IMR-90 (cell line): ENCODE data around the gene MADD. TPM values are rescaled to one million over a fixed set of nuclear protein-coding genes. Genes with fewer than 3 reads are reported as not detected.

ENCODE experiments used
- ATAC-seq: fragments of 200-7000 bp; cut with Tn5 transposase; 2 replicates; pipeline ENCODE4 v1.9.1; 2020; ENCODE audit warnings: low read depth, mild to moderate bottlenecking, moderate library complexity
- BruUV-seq: library from RNA; stranded (reverse); fragments of 400-500 nt; replicated peaks from 2 replicates; lab custom pipeline; 2021; lab: Mats Ljungman, UMichigan
- CTCF ChIA-PET: fragments of 300-600 bp; formaldehyde crosslinking; extraction: SDS; loops from one replicate; lab custom pipeline; 2021; ENCODE audit warnings: antibody characterized with exemption; lab: Yijun Ruan, JAX
- POLR2A ChIA-PET: fragments of 300-600 bp; sonication (Branson Sonifier 250); formaldehyde crosslinking; loops from one replicate; lab custom pipeline; 2022; ENCODE audit warnings: antibody characterized with exemption; ENCODE audit not compliant: unreplicated experiment; lab: Charles Lee
- DNase-seq: peaks from one replicate; pipeline ENCODE4 v3.0.0; 2013
- H2AFZ ChIP-seq: replicated peaks from 2 replicates; pipeline ENCODE3; 2013; ENCODE audit warnings: low read length, mild to moderate bottlenecking; ENCODE audit not compliant: poor library complexity
- H2AK5ac ChIP-seq: 2 replicates; pipeline ENCODE4 v1.6.1; 2013; ENCODE audit warnings: low read depth, low read length, inconsistent platforms
- H2AK9ac ChIP-seq: replicated peaks from 2 replicates; pipeline ENCODE3; 2013; ENCODE audit warnings: mild to moderate bottlenecking, low read depth, low read length, moderate library complexity; ENCODE audit not compliant: poor library complexity
- H2BK120ac ChIP-seq: 2 replicates; pipeline ENCODE4 v1.6.1; 2013; ENCODE audit warnings: low read depth, low read length, inconsistent platforms
- H2BK15ac ChIP-seq: 3 replicates; pipeline ENCODE4 v1.6.1; 2013; ENCODE audit warnings: low read depth, low read length, inconsistent platforms
- H2BK20ac ChIP-seq: 2 replicates; pipeline ENCODE4 v1.6.1; 2013; ENCODE audit warnings: low read depth, mild to moderate bottlenecking, inconsistent platforms, low read length, moderate library complexity
- H2BK5ac ChIP-seq: 2 replicates; pipeline ENCODE4 v1.6.1; 2013; ENCODE audit warnings: mild to moderate bottlenecking, low read depth, low read length, inconsistent platforms; ENCODE audit not compliant: poor library complexity, severe bottlenecking
- H3K14ac ChIP-seq: replicated peaks from 2 replicates; pipeline ENCODE4 v1.6.1; 2013; ENCODE audit warnings: low read depth, low read length, inconsistent platforms
- H3K18ac ChIP-seq: 2 replicates; pipeline ENCODE4 v1.6.1; 2013; ENCODE audit warnings: low read depth, low read length, control low read depth
- H3K23ac ChIP-seq: 2 replicates; pipeline ENCODE4 v1.6.1; 2013; ENCODE audit warnings: low read depth, low read length, inconsistent platforms
- H3K27ac ChIP-seq: 2 replicates; pipeline ENCODE4 v1.5.1; 2013; ENCODE audit warnings: mild to moderate bottlenecking, control low read depth, low read length; ENCODE audit not compliant: insufficient read depth
- H3K27me3 ChIP-seq: 2 replicates; pipeline ENCODE4 v1.6.1; 2013; ENCODE audit warnings: low read length; ENCODE audit not compliant: control insufficient read depth, insufficient read depth
- H3K36me3 ChIP-seq: 2 replicates; pipeline ENCODE4 v1.6.1; 2013; ENCODE audit warnings: low read length, mixed read lengths; ENCODE audit not compliant: control insufficient read depth, insufficient read depth
- H3K4ac ChIP-seq: 2 replicates; pipeline ENCODE4 v1.6.1; 2013; ENCODE audit warnings: low read depth, low read length, inconsistent platforms
- H3K4me1 ChIP-seq: 2 replicates; pipeline ENCODE4 v1.6.1; 2013; ENCODE audit warnings: low read length, mixed read lengths; ENCODE audit not compliant: control insufficient read depth, insufficient read depth
- H3K4me2 ChIP-seq: 2 replicates; pipeline ENCODE4 v1.6.1; 2013; ENCODE audit warnings: low read depth, mild to moderate bottlenecking, control low read depth, low read length, moderate library complexity
- H3K4me3 ChIP-seq: 2 replicates; pipeline ENCODE4 v1.5.1; 2013; ENCODE audit warnings: low read depth, mild to moderate bottlenecking, control low read depth, low read length, moderate library complexity; ENCODE audit not compliant: insufficient read depth
- H3K56ac ChIP-seq: 2 replicates; pipeline ENCODE4 v1.6.1; 2013; ENCODE audit warnings: low read length, inconsistent platforms; ENCODE audit not compliant: insufficient read depth; ENCODE audit errors: extremely low read depth
- H3K79me1 ChIP-seq, 2 experiments: 2 replicates each; pipeline ENCODE4 v1.6.1; 2013; ENCODE audit warnings: low read length in 2 of 2, inconsistent platforms in 1 of 2, low read depth in 1 of 2
- H3K9ac ChIP-seq: 2 replicates; pipeline ENCODE4 v1.6.1; 2013; ENCODE audit warnings: low read depth, low read length, control low read depth
- H3K9me1 ChIP-seq: 2 replicates; pipeline ENCODE4 v1.6.1; 2013; ENCODE audit warnings: low read length, inconsistent platforms; ENCODE audit not compliant: insufficient read depth
- H3K9me3 ChIP-seq: 2 replicates; pipeline ENCODE4 v1.6.1; 2013; ENCODE audit warnings: low read length; ENCODE audit not compliant: control insufficient read depth, insufficient read depth
- H4K20me1 ChIP-seq: 2 replicates; pipeline ENCODE4 v1.6.1; 2013; ENCODE audit warnings: low read length, inconsistent platforms; ENCODE audit not compliant: insufficient read depth
- H4K5ac ChIP-seq: 2 replicates; pipeline ENCODE4 v1.6.1; 2013; ENCODE audit warnings: mild to moderate bottlenecking, low read depth, low read length, control low read depth
- H4K8ac ChIP-seq, 2 experiments: 2 replicates each; pipeline ENCODE4 v1.6.1; 2013; ENCODE audit warnings: low read depth in 2 of 2, low read length in 2 of 2, control low read depth in 1 of 2, inconsistent platforms in 1 of 2
- H4K91ac ChIP-seq: 2 replicates; pipeline ENCODE4 v1.6.1; 2013; ENCODE audit warnings: low read depth, low read length, inconsistent platforms; ENCODE audit not compliant: insufficient read depth
- CEBPB ChIP-seq: IDR thresholded peaks from 2 replicates; pipeline ENCODE4 v1.6.1; 2012; ENCODE audit warnings: low read depth, low read length, improper control_type of control experiment
- CHD1 ChIP-seq: IDR thresholded peaks from 2 replicates; pipeline ENCODE4 v1.6.1; 2012; ENCODE audit warnings: low read depth, low read length, improper control_type of control experiment
- CTCF ChIP-seq: conservative IDR thresholded peaks from 2 replicates; pipeline ENCODE4 v1.5.1; 2012; ENCODE audit warnings: mild to moderate bottlenecking, low read depth, low read length, improper control_type of control experiment
- ELK1 ChIP-seq: fragments of 150-350 bp; IDR thresholded peaks from 2 replicates; pipeline ENCODE4 v1.6.1; 2016; ENCODE audit warnings: low read depth, mild to moderate bottlenecking, low read length, moderate library complexity, borderline replicate concordance
- MAFK ChIP-seq: IDR thresholded peaks from 2 replicates; pipeline ENCODE4 v1.6.1; 2012; ENCODE audit warnings: low read depth, low read length, improper control_type of control experiment
- NFE2L2 ChIP-seq: fragments of 150-350 bp; IDR thresholded peaks from 2 replicates; pipeline ENCODE4 v1.6.1; 2016; ENCODE audit warnings: low read depth, mild to moderate bottlenecking, low read length
- POLR2A ChIP-seq: IDR thresholded peaks from 2 replicates; pipeline ENCODE4 v1.6.1; 2012; ENCODE audit warnings: mild to moderate bottlenecking, low read depth, low read length
- RAD21 ChIP-seq: IDR thresholded peaks from 2 replicates; pipeline ENCODE4 v1.6.1; 2012; ENCODE audit warnings: low read length, improper control_type of control experiment
- RFX5 ChIP-seq: IDR thresholded peaks from 2 replicates; pipeline ENCODE4 v1.8.0; 2012; ENCODE audit warnings: low read depth, mild to moderate bottlenecking, low read length, moderate library complexity
- SMC3 ChIP-seq: fragments of 150-350 bp; IDR thresholded peaks from 2 replicates; pipeline ENCODE4 v1.6.1; 2016; ENCODE audit warnings: low read depth, mild to moderate bottlenecking, antibody characterized with exemption, low read length, moderate library complexity
- USF2 ChIP-seq: fragments of 150-350 bp; IDR thresholded peaks from 2 replicates; pipeline ENCODE4 v1.6.1; 2017; ENCODE audit warnings: mild to moderate bottlenecking, antibody characterized with exemption, low read length, low read depth
- WGBS, 2 experiments: methylation state at CpG; one replicate each; pipeline versions ENCODE4 v1.1.5 to v1.1.7; 2013; ENCODE audit warnings: missing lambda C conversion rate in 2 of 2; ENCODE audit not compliant: insufficient read length in 1 of 2; ENCODE audit errors: extremely low coverage in 2 of 2; 5-methylcytosine and 5-hydroxymethylcytosine counted together
- dilution Hi-C: fragments of 300-500 bp; cut with HindIII; formaldehyde crosslinking; loops from one replicate; pipeline ENCODE4 v1.14.3; 2018; ENCODE audit warnings: low sequenced_read_pairs; ENCODE audit not compliant: unreplicated experiment
- in situ Hi-C: fragments of 300-500 bp; cut with MboI; formaldehyde crosslinking; loops from 3 replicates; pipeline ENCODE4 v1.14.3; 2019; ENCODE audit warnings: low sequenced_read_pairs, inconsistent platforms, mixed read lengths
- intact Hi-C: fragments of 100-400 bp; cut with micrococcal nuclease; formaldehyde crosslinking; loops from 2 replicates; pipeline ENCODE4 v1.10.0; 2022
- polyA plus RNA-seq, 3 experiments: library from polyadenylated mRNA; depleted of rRNA; stranded (reverse); fragments of >200 nt; gene quantifications; 2 replicates each; pipeline ENCODE4 v1.2.3, GENCODE V29; 2012; ENCODE audit warnings: low replicate concordance in 1 of 3
- total RNA-seq: library from RNA; depleted of rRNA; stranded (reverse); fragments of >200 nt; gene quantifications from 2 replicates; pipeline ENCODE4 v1.2.3, GENCODE V29; 2012

Gene MADD
- total and polyA plus RNA-seq, 2 of the 4 experiments (the other 2 are of a cell fraction), result 13.3 to 16.4 TPM

- no peak overlapping the region for H3K27ac ChIP-seq
- no peak overlapping the region for H3K4me2 ChIP-seq
- no peak overlapping the region for H3K4me3 ChIP-seq
- H2AFZ ChIP-seq, result no peak overlapping the region
- peaks cover 6% of the 10 kb centered on the region; the same call in 1 of the 2 replicates for H3K9me1 ChIP-seq
- in situ Hi-C loops (no loop called here), dilution Hi-C loops (no loop called here), intact Hi-C loops (no loop called here)
- H3K27me3 ChIP-seq, result no peaks in the 10 kb centered on the region
- H3K23ac ChIP-seq, result no peak overlapping the region
- no CpG with 5 or more reads among the region's 4 CpGs for WGBS, 2 experiments
- H3K4ac ChIP-seq, result no peak overlapping the region
- H3K18ac ChIP-seq, result no peak overlapping the region
- no peak for TF ChIP-seq SMC3
- no peak for TF ChIP-seq CEBPB
- TF ChIP-seq ELK1, result no peak
- TF ChIP-seq NFE2L2, result no peak
- TF ChIP-seq CTCF, result no peak
- TF ChIP-seq POLR2A, result no peak
- TF ChIP-seq USF2, result no peak
- TF ChIP-seq MAFK, result no peak
- no peak for TF ChIP-seq RAD21
- no peak for TF ChIP-seq RFX5
- no peak for TF ChIP-seq CHD1
- H3K4me1 ChIP-seq, result no peaks in the 10 kb centered on the region
- H3K56ac ChIP-seq, result no peak overlapping the region
- ChIA-PET POLR2A (no interaction called here), CTCF (interaction anchor here (0.6 kb wide), 1 partner anchor 512 kb away, joined by 3 read pairs; no protein-coding TSS in a partner anchor)
- BruUV-seq, result no TSS peak
- no peak overlapping the region for H3K14ac ChIP-seq
- peaks cover 48% of the 10 kb centered on the region for H3K36me3 ChIP-seq
- no peak overlapping the region for H2AK5ac ChIP-seq
- no peak overlapping the region for H2BK15ac ChIP-seq
- H4K20me1 ChIP-seq, result no peaks in the 10 kb centered on the region
- H3K9ac ChIP-seq, result no peak overlapping the region
- H2BK20ac ChIP-seq, result no peak overlapping the region
- no peak overlapping the region for H4K91ac ChIP-seq
- no peak overlapping the region for H2BK5ac ChIP-seq
- no peak for ATAC-seq
- no peak overlapping the region for H2BK120ac ChIP-seq
- peaks cover 5% of the 10 kb centered on the region for H3K9me3 ChIP-seq
- 0 out of 4 replicates have a peak, but pooled peaks cover 0 to 4% of the 10 kb centered on the region in 2 experiments for H3K79me1 ChIP-seq
- no peak overlapping the region for H4K8ac ChIP-seq
- no peak overlapping the region for H2AK9ac ChIP-seq
- DNase-seq, result peak; percentile 12
- H4K5ac ChIP-seq, result no peak overlapping the region
Observed at GRCh38 chr11:47296045-47296444, 26.1 kb downstream of the MADD start.
